Measurements from ENCODE around the gene TEX13A. TPM values are rescaled to one million over a fixed set of nuclear protein-coding genes. Genes with fewer than 3 reads are reported as not detected.

The TEX13A gene
- total and polyA plus RNA-seq, 10 of the 15 experiments (the other 5 are each of a cell fraction or from before 2014, with no cell fraction given): not detected

GRCh38 chrX:105179644-105180043, 40.9 kb downstream of the TEX13A start:
- 32% methylated on average over 3 of the region's 3 CpGs for WGBS (ENCODE audit: insufficient coverage, insufficient replicate concordance, low lambda C conversion rate, missing lambda C conversion rate)
- Histone ChIP-seq H3K27ac (ENCODE audit: control insufficient read depth, insufficient read depth) (no peak overlapping the region), H3K9me3 (replicated peaks; ENCODE audit: control insufficient read depth, insufficient read depth, low read length) (no peaks in the 10 kb centered on the region), H3K36me3 (ENCODE audit: control insufficient read depth in 2 of 2, insufficient read depth in 2 of 2, low read length in 1 of 2) (no peaks in the 10 kb centered on the region), H2AFZ (ENCODE audit: control insufficient read depth, low read depth, low read length) (no peak overlapping the region), H3K79me2 (ENCODE audit: control insufficient read depth, insufficient read depth, low read length) (no peaks in the 10 kb centered on the region), H4K20me1 (ENCODE audit: control insufficient read depth, insufficient read depth) (no peaks in the 10 kb centered on the region), H3K4me3 (no peak overlapping the region), H3K4me1 (ENCODE audit: control insufficient read depth, insufficient read depth, low read length) (no peaks in the 10 kb centered on the region), H3K27me3 (replicated peaks in 1 of 2; ENCODE audit: control insufficient read depth in 2 of 2, insufficient read depth in 2 of 2, low read length in 1 of 2) (no peaks in the 10 kb centered on the region), H3K4me2 (ENCODE audit: control insufficient read depth, insufficient read depth) (no peak overlapping the region), H3K9ac (ENCODE audit: control insufficient read depth, insufficient read depth, low read length) (no peak overlapping the region)
- ChIA-PET CTCF (interaction anchor here (0.7 kb wide), 1 partner anchor 15 kb away, joined by 3 read pairs; no protein-coding TSS in a partner anchor), SMC1A (ENCODE audit: uncharacterized antibody, unreplicated experiment) (no interaction called here), RAD21 (ENCODE audit: unreplicated experiment) (no interaction called here), POLR2A (no interaction called here)
- FAIRE-seq (no peak), ATAC-seq (no peak), DNase-seq (ENCODE audit: low read depth, low spot score) (no peak)
- TF ChIP-seq JUND (IDR thresholded peaks at IDR 0.05; ENCODE audit: low read depth, low read length) (no peak), SUPT20H (IDR thresholded peaks at IDR 0.05; ENCODE audit: borderline replicate concordance, control insufficient read depth, low read depth, low read length) (no peak), KDM1A (IDR thresholded peaks at IDR 0.05; ENCODE audit: borderline replicate concordance) (no peak), BCL3 (IDR thresholded peaks at IDR 0.05; ENCODE audit: borderline replicate concordance, insufficient read depth, low read depth, low read length, poor library complexity, severe bottlenecking) (no peak), HSF1 (IDR thresholded peaks at IDR 0.05; ENCODE audit: low read depth, low read length) (no peak), RBBP5 (conservative IDR thresholded peaks at IDR 0.05) (no peak), NBN (IDR thresholded peaks at IDR 0.05) (no peak), SPI1 (IDR thresholded peaks at IDR 0.05; ENCODE audit: borderline replicate concordance, insufficient read depth, low read depth, low read length) (no peak), SMC3 (IDR thresholded peaks at IDR 0.05; ENCODE audit: borderline replicate concordance, low read length) (no peak), YBX1 (IDR thresholded peaks at IDR 0.05) (no peak), CEBPB (IDR thresholded peaks at IDR 0.05; ENCODE audit: borderline replicate concordance in 1 of 2, low read depth in 2 of 2, low read length in 2 of 2) (no peak), RCOR1 (conservative IDR thresholded peaks at IDR 0.05; ENCODE audit: low read depth, low read length) (no peak), EP300 (IDR thresholded peaks at IDR 0.05; ENCODE audit: borderline replicate concordance in 1 of 2, control insufficient read depth in 1 of 2, low read depth in 2 of 2, low read length in 2 of 2) (no peak), ZNF622 (IDR thresholded peaks at IDR 0.05) (no peak), TCF7 (IDR thresholded peaks at IDR 0.05; ENCODE audit: borderline replicate concordance) (no peak), BCL11A (IDR thresholded peaks at IDR 0.05; ENCODE audit: low read depth, low read length) (no peak), RAD21 (IDR thresholded peaks at IDR 0.05; ENCODE audit: insufficient read depth, low read depth, low read length) (no peak)
- TF ChIP-seq, protein P1, sequence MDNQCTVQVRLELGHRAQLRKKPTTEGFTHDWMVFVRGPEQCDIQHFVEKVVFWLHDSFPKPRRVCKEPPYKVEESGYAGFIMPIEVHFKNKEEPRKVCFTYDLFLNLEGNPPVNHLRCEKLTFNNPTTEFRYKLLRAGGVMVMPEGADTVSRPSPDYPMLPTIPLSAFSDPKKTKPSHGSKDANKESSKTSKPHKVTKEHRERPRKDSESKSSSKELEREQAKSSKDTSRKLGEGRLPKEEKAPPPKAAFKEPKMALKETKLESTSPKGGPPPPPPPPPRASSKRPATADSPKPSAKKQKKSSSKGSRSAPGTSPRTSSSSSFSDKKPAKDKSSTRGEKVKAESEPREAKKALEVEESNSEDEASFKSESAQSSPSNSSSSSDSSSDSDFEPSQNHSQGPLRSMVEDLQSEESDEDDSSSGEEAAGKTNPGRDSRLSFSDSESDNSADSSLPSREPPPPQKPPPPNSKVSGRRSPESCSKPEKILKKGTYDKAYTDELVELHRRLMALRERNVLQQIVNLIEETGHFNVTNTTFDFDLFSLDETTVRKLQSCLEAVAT (IDR thresholded peaks at IDR 0.05): no peak
- in situ Hi-C loops (cut with MboI) (no loop called here), intact Hi-C loops (cut with micrococcal nuclease; ENCODE audit: unreplicated experiment) (no loop called here)
- no TSS peak for BruUV-seq (replicated peaks)
